Activated CD8-positive, alpha-beta T cell treated with anti-CD3 and anti-CD28 coated beads for 36 hours (primary cell): ENCODE results near the gene PTBP1. TPM values are rescaled to one million over a fixed set of nuclear protein-coding genes. Genes with fewer than 3 reads are reported as not detected.

Experiments
- ATAC-seq: fragments of 200-7000 bp; cut with Tn5 transposase; one replicate; pipeline ENCODE4 v1.10.0; 2021; ENCODE audit warnings: mild to moderate bottlenecking, moderate library complexity
- CTCF ChIA-PET: fragments of 350-600 bp; sonication (Branson Sonifier 250); formaldehyde crosslinking; loops from one replicate; lab custom pipeline; 2021; ENCODE audit warnings: antibody characterized with exemption; lab: Charles Lee
- POLR2A ChIA-PET: fragments of 350-600 bp; sonication (Branson Sonifier 250); formaldehyde crosslinking; loops from one replicate; lab custom pipeline; 2021; ENCODE audit warnings: antibody characterized with exemption; lab: Charles Lee
- DNase-seq: peaks from one replicate; pipeline ENCODE4 v3.0.0-alpha.2; 2020
- H3K27ac Mint-ChIP-seq: one replicate; pipeline ENCODE4 v1.8.0; 2021; ENCODE audit warnings: mild to moderate bottlenecking, mixed read lengths
- H3K27me3 Mint-ChIP-seq: one replicate; pipeline ENCODE4 v1.8.0; 2021; ENCODE audit warnings: mixed read lengths
- H3K36me3 Mint-ChIP-seq: one replicate; pipeline ENCODE4 v1.8.0; 2021; ENCODE audit warnings: low read depth, mixed read lengths
- H3K4me1 Mint-ChIP-seq: one replicate; pipeline ENCODE4 v1.8.0; 2021; ENCODE audit warnings: low read depth, mixed read lengths
- H3K4me3 Mint-ChIP-seq: one replicate; pipeline ENCODE4 v1.8.0; 2021; ENCODE audit warnings: mild to moderate bottlenecking, moderate library complexity, mixed read lengths
- H3K9me3 Mint-ChIP-seq: one replicate; pipeline ENCODE4 v1.8.0; 2021; ENCODE audit warnings: mixed read lengths
- intact Hi-C: fragments of 100-400 bp; cut with micrococcal nuclease; formaldehyde crosslinking; loops from one replicate; pipeline ENCODE4 v1.10.0; 2022
- total RNA-seq, 2 experiments: library from RNA; stranded (reverse); gene quantifications; one replicate each; pipeline ENCODE4 v1.2.3, GENCODE V29; 2021
- TF ChIP-seq, protein P1 (sequence below): fragments of 200-600 bp; IDR thresholded peaks from one replicate; pipeline ENCODE4 v1.8.0; 2022; ENCODE audit warnings: antibody characterized with exemption, mild to moderate bottlenecking

Gene PTBP1
- total RNA-seq, 2 experiments from 2014 or later: 581 to 582 TPM

DNA sequence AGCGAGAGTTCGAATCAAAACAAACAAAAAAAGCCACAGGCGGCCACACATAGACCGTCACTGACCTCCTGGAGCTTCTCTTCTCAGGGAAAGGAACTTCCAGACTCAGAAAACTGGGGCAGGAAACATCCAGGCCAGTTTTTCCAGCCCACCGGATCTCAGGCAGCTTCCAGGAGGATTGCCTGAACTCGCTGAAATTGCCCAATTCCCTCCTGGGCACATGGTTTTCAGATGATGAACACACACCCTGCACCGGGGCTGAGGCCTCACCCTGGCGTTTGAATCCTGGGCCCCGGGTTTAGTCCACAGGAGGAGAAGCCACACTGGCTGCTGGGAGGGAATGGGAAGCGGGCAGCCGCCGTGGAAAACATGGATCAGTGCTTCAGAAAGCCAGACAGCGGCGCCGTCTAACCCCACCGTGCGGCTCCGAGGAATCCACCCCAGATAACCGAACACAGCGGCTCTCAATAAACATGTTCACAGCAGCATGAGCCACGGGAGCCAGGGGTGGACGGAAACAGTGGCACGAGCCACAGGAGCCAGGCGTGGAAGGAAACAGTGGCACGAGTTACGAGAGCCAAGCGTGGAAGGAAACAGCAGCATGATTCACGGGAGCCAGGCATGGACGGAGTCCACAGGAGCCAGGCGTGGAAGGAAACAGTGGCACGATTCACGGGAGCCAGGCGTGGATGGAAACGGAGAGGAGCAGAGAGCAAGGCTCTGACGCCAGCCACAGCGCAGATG, 18.2 kb upstream of the PTBP1 start:
- CTCF ChIA-PET: interaction anchor here (0.7 kb wide), 1 partner anchor 9 kb away, joined by 3 read pairs; no protein-coding TSS in a partner anchor
- H3K4me1 Mint-ChIP-seq: no peaks in the 10 kb centered on the region

DNA sequence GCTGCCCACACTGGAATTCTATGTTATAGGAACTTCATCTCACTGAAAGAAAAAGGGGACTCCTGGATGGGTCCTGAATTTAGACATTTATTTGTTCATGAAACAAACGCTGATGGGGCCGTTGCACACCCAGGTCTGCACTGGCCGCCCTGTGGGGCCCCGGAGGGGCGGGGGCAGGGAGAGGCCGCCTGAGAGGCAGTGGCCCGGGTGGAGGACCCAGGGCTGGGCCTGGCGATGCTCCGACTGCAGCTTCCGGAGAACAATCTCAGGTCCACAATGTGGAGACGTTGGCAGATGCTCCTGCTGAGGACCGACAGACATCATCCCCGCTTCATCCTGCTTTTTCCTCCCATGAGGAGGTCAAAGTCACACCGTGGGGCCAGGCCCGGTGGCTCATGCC, 16.3 kb upstream of the PTBP1 start:
- no peak for DNase-seq
- no peaks in the 10 kb centered on the region for H3K36me3 Mint-ChIP-seq
- intact Hi-C loops: no loop called here

More for the DNA sequence above, 18.2 kb upstream of the PTBP1 start:
- no peak overlapping the region for H3K4me3 Mint-ChIP-seq
- no peaks in the 10 kb centered on the region for H3K36me3 Mint-ChIP-seq
- ATAC-seq: no peak
- H3K27me3 Mint-ChIP-seq: peaks cover 3% of the 10 kb centered on the region
- TF ChIP-seq, protein P1, sequence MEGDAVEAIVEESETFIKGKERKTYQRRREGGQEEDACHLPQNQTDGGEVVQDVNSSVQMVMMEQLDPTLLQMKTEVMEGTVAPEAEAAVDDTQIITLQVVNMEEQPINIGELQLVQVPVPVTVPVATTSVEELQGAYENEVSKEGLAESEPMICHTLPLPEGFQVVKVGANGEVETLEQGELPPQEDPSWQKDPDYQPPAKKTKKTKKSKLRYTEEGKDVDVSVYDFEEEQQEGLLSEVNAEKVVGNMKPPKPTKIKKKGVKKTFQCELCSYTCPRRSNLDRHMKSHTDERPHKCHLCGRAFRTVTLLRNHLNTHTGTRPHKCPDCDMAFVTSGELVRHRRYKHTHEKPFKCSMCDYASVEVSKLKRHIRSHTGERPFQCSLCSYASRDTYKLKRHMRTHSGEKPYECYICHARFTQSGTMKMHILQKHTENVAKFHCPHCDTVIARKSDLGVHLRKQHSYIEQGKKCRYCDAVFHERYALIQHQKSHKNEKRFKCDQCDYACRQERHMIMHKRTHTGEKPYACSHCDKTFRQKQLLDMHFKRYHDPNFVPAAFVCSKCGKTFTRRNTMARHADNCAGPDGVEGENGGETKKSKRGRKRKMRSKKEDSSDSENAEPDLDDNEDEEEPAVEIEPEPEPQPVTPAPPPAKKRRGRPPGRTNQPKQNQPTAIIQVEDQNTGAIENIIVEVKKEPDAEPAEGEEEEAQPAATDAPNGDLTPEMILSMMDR: no peak
- POLR2A ChIA-PET: no interaction called here
- H3K27ac Mint-ChIP-seq: no peak overlapping the region
- intact Hi-C loops: no loop called here
- H3K9me3 Mint-ChIP-seq: no peaks in the 10 kb centered on the region
- no peak for DNase-seq

DNA sequence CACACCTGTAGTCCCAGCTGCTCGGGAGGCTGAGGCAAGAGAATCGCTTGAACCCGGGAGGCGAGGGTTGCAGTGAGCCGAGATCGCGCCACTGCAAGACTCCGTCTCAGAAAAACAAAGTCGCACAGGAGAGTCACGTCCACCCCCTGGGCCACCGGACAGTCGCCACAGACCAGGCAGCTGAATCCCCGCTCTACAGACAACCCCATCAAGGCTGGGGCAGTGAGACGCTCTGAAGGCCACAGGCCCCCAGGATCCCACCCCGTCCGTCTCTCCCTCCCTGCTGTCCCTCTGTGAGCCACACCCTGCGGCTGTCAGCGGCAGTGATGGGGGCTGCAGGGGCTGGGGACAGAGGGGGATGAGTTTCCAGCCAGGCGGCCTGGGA, 15.5 kb upstream of the PTBP1 start:
- H3K27ac Mint-ChIP-seq: no peak overlapping the region
- DNase-seq: no peak
- intact Hi-C loops: no loop called here
- peaks cover 3% of the 10 kb centered on the region for H3K27me3 Mint-ChIP-seq
- ChIA-PET CTCF (no interaction called here), POLR2A (no interaction called here)
- no peak overlapping the region for H3K4me3 Mint-ChIP-seq
- H3K9me3 Mint-ChIP-seq: no peaks in the 10 kb centered on the region
- no peak for ATAC-seq
- H3K4me1 Mint-ChIP-seq: no peaks in the 10 kb centered on the region
- TF ChIP-seq, protein P1: no peak
- H3K36me3 Mint-ChIP-seq: no peaks in the 10 kb centered on the region

More for the DNA sequence above, 16.3 kb upstream of the PTBP1 start:
- no peak for ATAC-seq
- H3K27ac Mint-ChIP-seq: no peak overlapping the region
- no peaks in the 10 kb centered on the region for H3K9me3 Mint-ChIP-seq
- CTCF ChIA-PET: no interaction called here
- H3K4me1 Mint-ChIP-seq: no peaks in the 10 kb centered on the region
- no peak overlapping the region for H3K4me3 Mint-ChIP-seq
- TF ChIP-seq, protein P1: no peak
- POLR2A ChIA-PET: no interaction called here
- H3K27me3 Mint-ChIP-seq: peaks cover 3% of the 10 kb centered on the region

DNA sequence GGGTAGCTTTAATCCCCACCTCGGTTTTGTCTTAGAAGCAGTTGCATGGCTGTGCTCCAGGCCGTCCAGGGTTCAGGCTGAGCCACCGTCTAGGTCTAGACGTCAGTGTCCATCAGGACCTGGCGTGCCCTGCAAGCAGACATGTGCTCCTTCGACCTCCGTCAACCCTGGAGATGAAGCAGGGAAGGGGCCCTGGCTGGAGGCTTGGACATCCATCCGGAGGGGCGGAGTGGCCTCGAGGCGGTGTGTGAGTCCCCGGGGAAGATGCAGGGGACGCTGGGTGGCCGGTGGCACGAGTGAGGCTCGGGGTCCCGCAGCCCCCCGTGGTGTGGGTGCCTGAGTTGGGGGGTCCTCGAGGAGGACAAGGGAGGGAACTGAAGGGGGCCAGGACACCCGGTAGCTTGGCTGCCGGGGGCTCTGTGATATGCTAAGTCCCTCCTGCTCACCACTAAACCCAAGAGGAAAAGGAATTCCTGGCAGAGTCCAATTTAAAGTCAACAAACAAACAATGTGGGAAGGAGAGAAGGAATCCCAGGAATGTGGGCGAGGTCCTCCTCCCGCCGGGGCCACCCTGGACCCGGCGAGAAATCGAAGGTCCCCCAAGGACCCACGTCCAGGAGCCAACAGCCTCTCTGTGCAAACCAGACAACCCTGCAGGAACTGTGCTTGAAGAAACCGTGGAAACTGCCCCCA, 14.9 kb upstream of the PTBP1 start:
- TF ChIP-seq, protein P1: no peak
- no peak for ATAC-seq
- ChIA-PET CTCF (no interaction called here), POLR2A (no interaction called here)
- H3K36me3 Mint-ChIP-seq: no peaks in the 10 kb centered on the region
- no peak for DNase-seq
- intact Hi-C loops: no loop called here
- peaks cover 3% of the 10 kb centered on the region for H3K27me3 Mint-ChIP-seq
- H3K27ac Mint-ChIP-seq: no peak overlapping the region
- no peaks in the 10 kb centered on the region for H3K9me3 Mint-ChIP-seq
- H3K4me3 Mint-ChIP-seq: no peak overlapping the region
- H3K4me1 Mint-ChIP-seq: no peaks in the 10 kb centered on the region
